ENCODE measurements around the gene SKOR1. TPM values are rescaled to one million over a fixed set of nuclear protein-coding genes. Genes with fewer than 3 reads are reported as not detected.

The SKOR1 gene
- total and polyA plus RNA-seq, 10 of the 15 experiments (the other 5 are each of a cell fraction or from before 2014, with no cell fraction given) = 0.04 to 0.36 (median 0.10) TPM; not detected in 4

DNA sequence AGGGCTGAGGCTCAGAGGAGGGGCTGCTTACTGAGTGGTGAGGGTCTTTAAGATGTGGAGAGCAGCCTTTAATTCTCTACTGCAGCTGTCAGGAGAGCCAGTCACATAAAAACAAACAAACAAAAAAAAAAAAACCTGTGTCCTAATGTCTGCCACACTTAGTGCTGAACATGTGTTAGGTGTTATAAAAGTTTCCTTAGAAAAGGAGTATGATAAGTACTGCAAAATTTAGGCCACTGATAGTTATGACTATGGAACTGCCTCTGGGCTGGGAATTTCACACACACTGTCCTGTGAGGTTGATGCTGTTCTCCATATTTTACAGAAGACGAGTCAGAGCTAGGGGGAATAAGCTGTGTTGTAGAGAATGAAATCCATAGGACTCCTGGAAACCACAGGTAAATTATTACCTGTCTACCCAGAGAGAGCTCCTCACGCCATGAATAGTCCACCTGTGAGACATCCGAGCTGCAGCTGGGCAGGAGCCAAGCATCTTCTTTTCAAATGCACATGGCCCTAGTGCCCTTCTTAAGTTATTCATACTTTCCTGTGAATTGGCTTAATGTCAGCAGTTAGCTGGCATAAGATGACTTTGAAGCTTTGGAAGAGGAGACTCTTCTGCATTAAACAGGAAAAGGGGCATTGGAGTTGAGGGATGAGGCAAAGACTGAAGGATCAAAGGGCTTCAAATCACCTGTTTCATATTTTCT, 34.5 kb upstream of the SKOR1 start (continued):
- no peak for TF ChIP-seq TBL1XR1 (IDR thresholded peaks at IDR 0.05; ENCODE audit: low read depth, low read length)
- no peak for TF ChIP-seq ZNF207 (IDR thresholded peaks at IDR 0.05; ENCODE audit: borderline replicate concordance)
- TF ChIP-seq, protein P1, sequence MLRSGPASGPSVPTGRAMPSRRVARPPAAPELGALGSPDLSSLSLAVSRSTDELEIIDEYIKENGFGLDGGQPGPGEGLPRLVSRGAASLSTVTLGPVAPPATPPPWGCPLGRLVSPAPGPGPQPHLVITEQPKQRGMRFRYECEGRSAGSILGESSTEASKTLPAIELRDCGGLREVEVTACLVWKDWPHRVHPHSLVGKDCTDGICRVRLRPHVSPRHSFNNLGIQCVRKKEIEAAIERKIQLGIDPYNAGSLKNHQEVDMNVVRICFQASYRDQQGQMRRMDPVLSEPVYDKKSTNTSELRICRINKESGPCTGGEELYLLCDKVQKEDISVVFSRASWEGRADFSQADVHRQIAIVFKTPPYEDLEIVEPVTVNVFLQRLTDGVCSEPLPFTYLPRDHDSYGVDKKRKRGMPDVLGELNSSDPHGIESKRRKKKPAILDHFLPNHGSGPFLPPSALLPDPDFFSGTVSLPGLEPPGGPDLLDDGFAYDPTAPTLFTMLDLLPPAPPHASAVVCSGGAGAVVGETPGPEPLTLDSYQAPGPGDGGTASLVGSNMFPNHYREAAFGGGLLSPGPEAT (IDR thresholded peaks at IDR 0.05; ENCODE audit: low read depth) = no peak
- no peak for TF ChIP-seq BCL11A (IDR thresholded peaks at IDR 0.05; ENCODE audit: low read depth, low read length)
- no peak for TF ChIP-seq NFXL1 (IDR thresholded peaks at IDR 0.05; ENCODE audit: borderline replicate concordance)
- no peak for TF ChIP-seq CHD2 (IDR thresholded peaks at IDR 0.05; ENCODE audit: borderline replicate concordance, low read depth, low read length)
- no peak for TF ChIP-seq POLR2A (IDR thresholded peaks at IDR 0.05; ENCODE audit: low read depth, low read length)

DNA sequence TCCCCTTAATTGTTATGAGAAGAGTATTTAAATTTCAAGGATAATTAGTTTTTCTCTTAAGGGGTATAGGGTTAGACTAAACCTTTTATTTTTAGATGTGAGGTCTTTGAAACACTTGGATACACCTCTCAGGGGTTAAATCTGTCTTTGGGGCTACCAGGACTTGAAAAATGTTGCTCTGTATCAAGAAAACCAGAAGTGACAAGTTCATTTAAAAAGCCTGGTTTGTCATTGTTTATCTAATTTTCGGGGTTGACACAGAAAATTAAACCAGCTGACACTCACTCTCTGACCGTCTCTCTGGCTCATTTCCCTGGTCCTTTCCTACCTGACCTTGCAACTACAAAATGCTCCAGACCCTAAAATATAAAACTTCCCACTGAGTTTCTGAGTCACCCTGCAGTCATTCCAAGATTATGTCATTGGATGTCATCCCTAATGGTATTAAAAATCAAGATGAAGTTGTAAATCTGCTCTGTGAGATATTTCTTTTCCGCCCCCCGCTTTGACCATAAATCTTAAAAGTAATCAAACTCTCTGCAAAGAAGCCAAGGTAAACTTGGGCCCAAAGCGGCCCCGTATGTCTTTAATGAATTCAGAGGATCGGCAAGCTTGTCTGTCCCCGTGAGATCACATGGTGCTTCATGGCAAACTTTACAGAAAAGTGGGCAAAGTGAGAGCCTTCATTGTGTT, 32.9 kb upstream of the SKOR1 start:
- BruUV-seq (replicated peaks) = no TSS peak
- 94% methylated on average over 8 of the region's 8 CpGs for WGBS (ENCODE audit: insufficient coverage, insufficient replicate concordance, low lambda C conversion rate, missing lambda C conversion rate)
- POLR2A ChIA-PET = no interaction called here
- TF ChIP-seq MYB (IDR thresholded peaks at IDR 0.05; ENCODE audit: borderline replicate concordance, low read depth, low read length) = no peak
- no peak for TF ChIP-seq KLF5 (IDR thresholded peaks at IDR 0.05; ENCODE audit: partially characterized antibody)
- TF ChIP-seq, protein P2, sequence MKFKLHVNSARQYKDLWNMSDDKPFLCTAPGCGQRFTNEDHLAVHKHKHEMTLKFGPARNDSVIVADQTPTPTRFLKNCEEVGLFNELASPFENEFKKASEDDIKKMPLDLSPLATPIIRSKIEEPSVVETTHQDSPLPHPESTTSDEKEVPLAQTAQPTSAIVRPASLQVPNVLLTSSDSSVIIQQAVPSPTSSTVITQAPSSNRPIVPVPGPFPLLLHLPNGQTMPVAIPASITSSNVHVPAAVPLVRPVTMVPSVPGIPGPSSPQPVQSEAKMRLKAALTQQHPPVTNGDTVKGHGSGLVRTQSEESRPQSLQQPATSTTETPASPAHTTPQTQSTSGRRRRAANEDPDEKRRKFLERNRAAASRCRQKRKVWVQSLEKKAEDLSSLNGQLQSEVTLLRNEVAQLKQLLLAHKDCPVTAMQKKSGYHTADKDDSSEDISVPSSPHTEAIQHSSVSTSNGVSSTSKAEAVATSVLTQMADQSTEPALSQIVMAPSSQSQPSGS (IDR thresholded peaks at IDR 0.05; ENCODE audit: low read length) = no peak
- TF ChIP-seq CBX3 (IDR thresholded peaks at IDR 0.05; ENCODE audit: borderline replicate concordance, low read depth) = no peak
- TF ChIP-seq FOXK2 (IDR thresholded peaks at IDR 0.05) = no peak
- no peak for TF ChIP-seq SUZ12 (IDR thresholded peaks at IDR 0.05; ENCODE audit: unreplicated experiment)
- no peak for TF ChIP-seq RBBP5 (conservative IDR thresholded peaks at IDR 0.05)
- TF ChIP-seq ATF7 (IDR thresholded peaks at IDR 0.05; ENCODE audit: low read depth) = no peak
- TF ChIP-seq YY1 (IDR thresholded peaks at IDR 0.05; ENCODE audit: low read depth, low read length) = no peak
- no peak for TF ChIP-seq BACH1 (IDR thresholded peaks at IDR 0.05; ENCODE audit: borderline replicate concordance)
- TF ChIP-seq NR2F1 (conservative IDR thresholded peaks at IDR 0.05) = no peak

More for the DNA sequence above, 32.9 kb upstream of the SKOR1 start:
- no peak overlapping the region for H3K27ac ChIP-seq (ENCODE audit: control insufficient read depth, insufficient read depth)
- RAD21 ChIA-PET (ENCODE audit: unreplicated experiment) = interaction anchor here (1.6 kb wide), 1 partner anchor 9 kb away, joined by 5 read pairs; no protein-coding TSS in a partner anchor
- CTCF ChIA-PET = interaction anchor here (0.6 to 2.3 kb wide), 4 partner anchors 9 to 552 kb away, joined by 3 to 5 read pairs (median 3); no protein-coding TSS in a partner anchor
- no peak overlapping the region for H3K4me3 ChIP-seq
- SMC1A ChIA-PET (ENCODE audit: uncharacterized antibody, unreplicated experiment) = interaction anchor here (1.3 to 1.6 kb wide), 5 partner anchors 8 to 286 kb away, joined by 3 to 6 read pairs (median 4); no protein-coding TSS in a partner anchor
- ATAC-seq (no peak), FAIRE-seq (no peak), DNase-seq (ENCODE audit: low read depth, low spot score) (no peak)
- no peaks in the 10 kb centered on the region for H3K27me3 ChIP-seq (replicated peaks in 1 of 2; ENCODE audit: control insufficient read depth in 2 of 2, insufficient read depth in 2 of 2, low read length in 1 of 2)
- no peaks in the 10 kb centered on the region for H3K4me1 ChIP-seq (ENCODE audit: control insufficient read depth, insufficient read depth, low read length)
- in situ Hi-C loops (cut with MboI) = no loop called here
- no peak overlapping the region for H3K9ac ChIP-seq (ENCODE audit: control insufficient read depth, insufficient read depth, low read length)
- H3K79me2 ChIP-seq (ENCODE audit: control insufficient read depth, insufficient read depth, low read length) = no peaks in the 10 kb centered on the region
- no peak overlapping the region for H3K4me2 ChIP-seq (ENCODE audit: control insufficient read depth, insufficient read depth)
- no peaks in the 10 kb centered on the region for H4K20me1 ChIP-seq (ENCODE audit: control insufficient read depth, insufficient read depth)
- no peak overlapping the region for H2AFZ ChIP-seq (ENCODE audit: control insufficient read depth, low read depth, low read length)
- intact Hi-C loops (cut with micrococcal nuclease; ENCODE audit: unreplicated experiment) = no loop called here
- no peaks in the 10 kb centered on the region; a peak in 1 of 4 replicates for H3K36me3 ChIP-seq (ENCODE audit: control insufficient read depth in 2 of 2, insufficient read depth in 2 of 2, low read length in 1 of 2)
- peaks cover 1% of the 10 kb centered on the region; the same call in 2 of the 3 replicates for H3K9me3 ChIP-seq (replicated peaks; ENCODE audit: control insufficient read depth, insufficient read depth, low read length)

Measured in GM12878 (cell line).